ENCODE results near the gene FAR2.

FAR2 gene

DNA sequence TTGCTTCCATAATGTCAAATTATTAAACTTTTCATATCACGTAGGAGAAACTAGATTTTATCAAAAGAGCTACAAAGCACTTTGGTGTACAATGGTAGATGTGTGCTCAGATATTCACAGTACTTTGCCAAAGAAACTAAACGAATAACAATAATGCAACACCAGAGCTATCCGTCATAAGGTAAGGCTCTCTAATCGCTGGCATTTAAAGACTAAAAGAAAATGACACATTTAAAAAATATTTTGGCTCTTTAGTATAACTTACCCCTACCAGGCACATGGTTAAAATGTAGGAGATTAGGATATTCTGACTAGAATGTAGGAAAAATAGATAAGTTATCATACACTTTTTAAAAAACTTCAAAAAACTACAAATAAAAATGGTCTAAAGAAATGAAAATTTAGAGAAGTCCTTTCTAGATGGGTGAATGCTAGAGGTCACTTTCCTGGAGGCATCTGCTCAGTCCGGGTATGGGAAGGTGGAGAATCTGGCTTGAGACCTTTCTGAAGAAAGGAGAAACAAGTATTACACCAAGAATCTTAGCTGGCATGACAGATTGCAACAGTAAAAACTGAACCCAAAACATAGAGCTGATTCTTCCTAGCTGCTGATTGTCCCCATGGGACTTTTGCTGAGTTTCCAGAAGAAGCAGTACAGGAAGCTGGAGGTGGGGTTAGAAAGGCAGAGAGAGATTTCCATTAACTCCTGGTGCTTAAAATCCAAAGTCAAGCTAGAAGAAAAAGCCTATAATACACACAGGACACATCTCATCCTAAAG lies 67.9 kb downstream of the FAR2 start:
- TF ChIP-seq, protein P1, sequence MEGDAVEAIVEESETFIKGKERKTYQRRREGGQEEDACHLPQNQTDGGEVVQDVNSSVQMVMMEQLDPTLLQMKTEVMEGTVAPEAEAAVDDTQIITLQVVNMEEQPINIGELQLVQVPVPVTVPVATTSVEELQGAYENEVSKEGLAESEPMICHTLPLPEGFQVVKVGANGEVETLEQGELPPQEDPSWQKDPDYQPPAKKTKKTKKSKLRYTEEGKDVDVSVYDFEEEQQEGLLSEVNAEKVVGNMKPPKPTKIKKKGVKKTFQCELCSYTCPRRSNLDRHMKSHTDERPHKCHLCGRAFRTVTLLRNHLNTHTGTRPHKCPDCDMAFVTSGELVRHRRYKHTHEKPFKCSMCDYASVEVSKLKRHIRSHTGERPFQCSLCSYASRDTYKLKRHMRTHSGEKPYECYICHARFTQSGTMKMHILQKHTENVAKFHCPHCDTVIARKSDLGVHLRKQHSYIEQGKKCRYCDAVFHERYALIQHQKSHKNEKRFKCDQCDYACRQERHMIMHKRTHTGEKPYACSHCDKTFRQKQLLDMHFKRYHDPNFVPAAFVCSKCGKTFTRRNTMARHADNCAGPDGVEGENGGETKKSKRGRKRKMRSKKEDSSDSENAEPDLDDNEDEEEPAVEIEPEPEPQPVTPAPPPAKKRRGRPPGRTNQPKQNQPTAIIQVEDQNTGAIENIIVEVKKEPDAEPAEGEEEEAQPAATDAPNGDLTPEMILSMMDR (IDR thresholded peaks at IDR 0.05; ENCODE audit: low read depth, low read length, missing control alignments) = no peak
- H3K4me3 ChIP-seq (ENCODE audit: low read depth, low read length) = no peak overlapping the region
- DNase-seq (ENCODE audit: low read depth) = no peak

DNA sequence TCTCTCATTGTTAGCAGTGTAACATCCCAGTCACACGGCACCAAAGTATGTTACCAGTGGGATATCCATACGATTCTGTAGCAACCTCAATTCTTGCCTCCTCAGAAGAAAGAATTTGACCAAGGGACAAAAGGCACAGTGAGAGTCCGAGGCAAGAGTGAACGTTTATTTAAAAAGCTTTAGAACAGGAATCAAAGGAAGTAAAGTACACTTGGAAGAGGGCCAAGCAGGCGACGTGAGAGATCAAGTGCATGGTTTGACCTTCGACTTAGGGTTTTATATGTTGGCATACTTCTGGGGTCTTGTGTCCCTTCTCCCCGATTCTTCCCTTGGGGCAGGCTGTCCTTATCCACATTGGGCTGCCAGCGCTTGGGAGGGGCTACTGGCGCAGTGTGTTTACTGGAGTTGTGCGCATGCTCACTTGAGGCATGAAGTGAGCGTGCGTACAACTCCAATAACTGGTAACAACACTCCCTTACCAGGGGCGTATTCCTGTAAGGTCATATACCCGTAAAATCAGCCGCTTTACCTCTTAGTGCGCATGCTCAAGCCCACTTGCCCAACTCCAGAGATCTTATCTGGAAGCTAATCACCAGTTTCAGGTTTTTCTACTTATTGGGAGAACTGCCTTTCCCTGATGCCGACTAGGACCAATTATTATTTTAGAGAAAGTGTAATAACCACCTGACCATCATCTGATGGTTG lies 71.7 kb downstream of the FAR2 start:
- H3K4me3 ChIP-seq (ENCODE audit: low read depth, low read length) = no peak overlapping the region

DNA sequence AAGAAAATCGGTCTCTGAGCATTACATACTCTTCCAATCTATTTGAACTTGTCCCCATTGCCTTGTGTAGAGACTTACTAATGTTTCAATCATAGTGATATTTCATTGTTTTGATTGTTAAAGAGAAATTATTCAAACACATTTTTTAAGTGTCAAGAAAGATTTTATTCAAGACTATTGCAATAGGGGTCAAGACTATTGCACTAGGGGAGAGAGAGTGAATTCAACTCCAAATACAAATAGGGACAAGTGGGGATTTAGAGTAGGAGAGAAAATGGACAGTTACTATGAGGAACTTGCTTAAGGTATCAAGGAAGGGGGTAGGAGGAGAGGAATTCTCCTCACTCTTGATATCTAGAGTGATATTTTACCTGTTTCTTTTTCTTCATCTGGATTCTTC lies 73.1 kb downstream of the FAR2 start:
- H3K4me3 ChIP-seq (ENCODE audit: low read depth, low read length) = no peak overlapping the region
- TF ChIP-seq, protein P1 (IDR thresholded peaks at IDR 0.05; ENCODE audit: low read depth, low read length, missing control alignments) = no peak
- no peak for DNase-seq (ENCODE audit: low read depth)

More for the DNA sequence above, 71.7 kb downstream of the FAR2 start:
- DNase-seq (ENCODE audit: low read depth) = no peak
- TF ChIP-seq, protein P1 (IDR thresholded peaks at IDR 0.05; ENCODE audit: low read depth, low read length, missing control alignments) = no peak

DNA sequence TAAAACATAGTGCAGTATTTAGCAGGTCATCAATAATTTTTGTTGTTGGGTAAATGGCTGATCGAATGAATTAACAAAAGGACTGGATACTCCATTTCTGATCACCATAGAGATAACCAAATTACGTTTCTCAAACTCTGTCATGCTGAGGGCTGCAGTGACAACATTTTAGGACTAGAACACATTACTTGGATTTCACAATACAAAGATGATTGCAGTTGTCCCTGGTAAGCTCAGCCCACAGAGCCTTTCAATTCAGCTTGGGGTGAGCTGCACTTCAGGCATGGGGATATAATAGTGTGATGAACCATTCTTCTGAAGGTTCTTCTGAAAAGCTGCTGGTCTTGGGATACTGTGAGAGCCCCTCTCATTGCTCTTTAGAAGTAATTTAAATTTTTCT lies 74.3 kb downstream of the FAR2 start:
- TF ChIP-seq, protein P1 (IDR thresholded peaks at IDR 0.05; ENCODE audit: low read depth, low read length, missing control alignments) = no peak
- H3K4me3 ChIP-seq (ENCODE audit: low read depth, low read length) = no peak overlapping the region
- no peak for DNase-seq (ENCODE audit: low read depth)

DNA sequence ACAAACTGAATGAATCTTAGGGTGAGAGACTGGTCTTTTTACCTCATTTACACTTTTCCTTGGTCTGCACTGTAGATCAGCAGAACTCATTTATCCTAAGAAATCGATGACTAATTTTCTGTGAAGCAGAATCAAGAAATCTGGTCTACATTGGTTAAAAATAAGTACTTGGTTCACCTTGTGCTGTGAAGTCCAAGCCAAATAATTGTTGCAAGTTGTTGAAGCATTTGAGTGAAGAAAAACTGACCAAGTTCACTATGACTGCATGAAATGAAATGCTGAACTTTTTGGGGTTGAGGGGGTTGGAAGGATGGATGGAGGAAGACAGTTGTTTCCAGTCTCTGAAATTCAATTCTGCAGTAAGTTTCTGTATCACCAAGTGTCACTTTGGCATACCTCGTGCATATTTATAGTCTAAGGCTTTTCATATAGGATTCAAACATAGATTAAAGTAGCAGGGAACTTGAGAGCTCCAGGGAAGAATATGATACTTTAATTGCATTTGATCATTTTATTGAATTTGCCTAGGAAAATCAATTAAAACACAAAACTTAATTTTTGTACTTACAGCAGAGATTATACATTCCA lies 75.0 kb downstream of the FAR2 start:
- DNase-seq (ENCODE audit: low read depth) = no peak
- TF ChIP-seq, protein P1 (IDR thresholded peaks at IDR 0.05; ENCODE audit: low read depth, low read length, missing control alignments) = no peak

DNA sequence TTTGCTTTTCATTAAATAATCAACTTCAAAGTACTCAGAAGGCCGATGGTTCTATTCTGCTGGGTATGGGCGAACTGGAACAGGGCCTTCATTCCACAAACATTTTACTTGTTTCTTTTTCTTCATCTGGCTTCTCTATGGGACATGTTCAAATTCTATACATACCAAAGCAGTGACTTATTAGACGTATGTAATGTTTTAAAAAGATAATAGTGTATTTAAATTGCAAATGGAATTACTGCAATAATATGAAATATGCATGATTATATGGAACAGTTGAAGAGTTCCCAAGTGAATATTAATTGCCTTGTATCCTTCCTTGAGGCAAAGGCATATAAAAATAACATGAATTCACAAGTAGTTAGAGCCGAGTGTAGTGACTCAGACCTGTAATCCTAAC lies 75.5 kb downstream of the FAR2 start:
- no peak overlapping the region for H3K4me3 ChIP-seq (ENCODE audit: low read depth, low read length)
- TF ChIP-seq, protein P1 (IDR thresholded peaks at IDR 0.05; ENCODE audit: low read depth, low read length, missing control alignments) = no peak
- no peak for DNase-seq (ENCODE audit: low read depth)

More for the DNA sequence above, 75.0 kb downstream of the FAR2 start:
- no peak overlapping the region for H3K4me3 ChIP-seq (ENCODE audit: low read depth, low read length)
